ENCODE data around the gene KRT80. TPM values are rescaled to one million over a fixed set of nuclear protein-coding genes. Genes with fewer than 3 reads are reported as not detected.

The KRT80 gene
- total and polyA plus RNA-seq, 8 donors: 4.8 to 18.3 (median 8.6) TPM

DNA sequence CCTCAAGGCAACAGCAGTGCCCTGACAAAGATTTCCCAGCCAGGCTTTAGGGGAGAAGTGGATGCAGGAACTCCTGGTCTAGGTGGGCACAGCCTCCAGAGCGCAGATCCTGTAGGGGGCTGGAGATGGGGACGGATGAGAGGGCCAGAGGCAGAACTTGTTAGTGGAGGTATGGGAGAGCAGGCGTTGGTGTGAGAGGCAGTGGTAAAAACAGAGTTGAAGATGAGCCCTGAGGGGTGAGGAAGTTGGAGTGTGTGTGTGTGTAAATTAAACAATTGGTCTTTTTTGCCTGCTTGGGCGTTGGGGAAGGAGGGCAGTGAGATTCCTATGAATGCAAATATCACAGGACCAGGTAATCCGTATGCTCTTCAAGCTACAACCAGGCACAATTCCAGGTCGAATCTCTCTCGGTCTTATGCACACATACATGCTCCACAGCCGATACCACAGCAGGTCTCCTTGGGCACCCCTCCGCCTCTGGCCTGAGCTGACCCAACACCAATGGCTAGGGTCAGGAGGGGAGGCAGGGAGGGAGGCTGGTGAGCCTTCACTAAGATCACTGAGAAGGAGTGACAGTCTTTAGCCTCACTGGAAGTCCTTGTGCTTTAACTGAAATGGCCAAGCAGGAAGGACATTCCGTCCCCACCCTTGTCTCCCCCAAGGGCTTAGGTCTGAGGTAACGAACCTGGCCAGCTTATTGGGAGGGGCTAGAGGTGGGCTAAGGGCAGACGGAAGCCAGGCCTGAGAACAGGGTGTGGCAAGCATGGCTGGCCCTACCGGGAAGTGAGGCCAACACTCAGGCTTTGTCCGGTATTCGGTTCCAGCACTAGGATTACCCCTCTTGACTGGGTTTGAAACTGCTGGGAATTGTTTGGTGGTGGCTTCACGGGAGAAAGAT, 39.7 kb upstream of the KRT80 start:
- peak overlapping the region in 3 of 4 donors; percentile 30 to 78 (median 44) for H3K27ac ChIP-seq
- peak in 2 of 6 donors; percentile 44 for DNase-seq
- no peak overlapping the region for H3K4me3 ChIP-seq
- no peak for FAIRE-seq
- WGBS, 2 donors: 54 to 64% methylated on average over 16 of the region's 16 CpGs
- no peaks in the 10 kb centered on the region for H3K9me3 ChIP-seq
- peaks cover 12 to 38% (median 33%) of the 10 kb centered on the region in 3 donors for H3K4me1 ChIP-seq
- intact Hi-C loops (cut with DNase I): no loop called here
- ATAC-seq: peak in 1 of 4 donors; percentile 4
- H3K27me3 ChIP-seq: no peaks in the 10 kb centered on the region
- TF ChIP-seq, protein P1, sequence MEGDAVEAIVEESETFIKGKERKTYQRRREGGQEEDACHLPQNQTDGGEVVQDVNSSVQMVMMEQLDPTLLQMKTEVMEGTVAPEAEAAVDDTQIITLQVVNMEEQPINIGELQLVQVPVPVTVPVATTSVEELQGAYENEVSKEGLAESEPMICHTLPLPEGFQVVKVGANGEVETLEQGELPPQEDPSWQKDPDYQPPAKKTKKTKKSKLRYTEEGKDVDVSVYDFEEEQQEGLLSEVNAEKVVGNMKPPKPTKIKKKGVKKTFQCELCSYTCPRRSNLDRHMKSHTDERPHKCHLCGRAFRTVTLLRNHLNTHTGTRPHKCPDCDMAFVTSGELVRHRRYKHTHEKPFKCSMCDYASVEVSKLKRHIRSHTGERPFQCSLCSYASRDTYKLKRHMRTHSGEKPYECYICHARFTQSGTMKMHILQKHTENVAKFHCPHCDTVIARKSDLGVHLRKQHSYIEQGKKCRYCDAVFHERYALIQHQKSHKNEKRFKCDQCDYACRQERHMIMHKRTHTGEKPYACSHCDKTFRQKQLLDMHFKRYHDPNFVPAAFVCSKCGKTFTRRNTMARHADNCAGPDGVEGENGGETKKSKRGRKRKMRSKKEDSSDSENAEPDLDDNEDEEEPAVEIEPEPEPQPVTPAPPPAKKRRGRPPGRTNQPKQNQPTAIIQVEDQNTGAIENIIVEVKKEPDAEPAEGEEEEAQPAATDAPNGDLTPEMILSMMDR (IDR thresholded peaks at IDR 0.05): no peak
- H3K36me3 ChIP-seq: no peaks in the 10 kb centered on the region

DNA sequence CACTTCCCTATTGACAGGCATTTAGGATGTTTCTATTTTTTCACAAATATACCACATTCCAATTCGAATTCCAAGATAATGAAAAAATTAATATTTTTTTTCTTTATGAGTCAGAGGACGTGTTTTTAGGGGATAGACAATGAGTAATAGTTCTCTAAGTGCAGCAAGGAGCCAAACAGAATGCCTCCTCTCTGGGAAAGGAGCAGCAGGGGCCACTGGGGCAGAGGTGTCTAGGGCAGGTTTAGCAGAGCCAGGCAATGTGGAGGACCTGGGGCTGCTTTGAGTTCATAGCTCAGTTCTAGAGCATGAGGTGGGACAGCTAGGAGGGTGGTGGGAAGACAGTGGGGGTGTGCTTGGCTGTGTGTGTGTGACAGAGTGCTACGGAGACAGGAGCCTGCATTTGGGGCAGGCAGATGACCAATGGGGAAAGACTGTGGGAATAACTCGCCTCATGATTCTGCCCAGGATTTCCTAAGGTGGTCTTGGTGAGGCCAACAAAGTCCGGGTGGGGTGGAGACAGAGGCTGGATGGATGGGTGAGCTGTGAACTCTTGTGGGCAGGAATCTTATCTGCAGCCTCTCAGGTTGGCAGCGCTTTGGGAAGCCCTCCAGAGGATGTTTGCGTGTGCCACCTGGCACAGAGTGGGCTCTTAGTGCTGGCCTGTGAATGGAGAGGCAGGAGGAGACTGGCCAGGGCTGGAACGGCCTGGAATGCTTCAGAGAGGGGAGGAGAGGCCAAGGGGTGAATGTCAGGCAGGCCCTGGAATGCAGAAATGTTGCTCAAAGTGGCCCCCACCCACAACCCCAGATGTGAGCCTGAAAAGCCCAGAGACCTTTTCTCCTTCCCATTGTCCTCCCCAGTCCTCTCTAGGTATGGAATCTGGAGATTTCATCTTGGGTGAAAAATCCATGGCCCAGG, 38.8 kb upstream of the KRT80 start:
- H3K27me3 ChIP-seq: no peaks in the 10 kb centered on the region
- no peak for FAIRE-seq
- H3K36me3 ChIP-seq: no peaks in the 10 kb centered on the region
- no peak overlapping the region for H3K4me3 ChIP-seq
- TF ChIP-seq, protein P1 (IDR thresholded peaks at IDR 0.05): no peak
- H3K27ac ChIP-seq: peak overlapping the region in 3 of 4 donors; percentile 30 to 78 (median 44)
- peak in 5 of 6 donors; percentile 39 to 75 (median 62) for DNase-seq
- H3K9me3 ChIP-seq: no peaks in the 10 kb centered on the region
- peaks cover 8 to 29% (median 24%) of the 10 kb centered on the region in 3 donors for H3K4me1 ChIP-seq
- 26 to 29% methylated on average over 8 of the region's 8 CpGs for WGBS, 2 donors
- intact Hi-C loops (cut with DNase I): no loop called here
- ATAC-seq: peak; percentile 38 to 75 (median 66)

DNA sequence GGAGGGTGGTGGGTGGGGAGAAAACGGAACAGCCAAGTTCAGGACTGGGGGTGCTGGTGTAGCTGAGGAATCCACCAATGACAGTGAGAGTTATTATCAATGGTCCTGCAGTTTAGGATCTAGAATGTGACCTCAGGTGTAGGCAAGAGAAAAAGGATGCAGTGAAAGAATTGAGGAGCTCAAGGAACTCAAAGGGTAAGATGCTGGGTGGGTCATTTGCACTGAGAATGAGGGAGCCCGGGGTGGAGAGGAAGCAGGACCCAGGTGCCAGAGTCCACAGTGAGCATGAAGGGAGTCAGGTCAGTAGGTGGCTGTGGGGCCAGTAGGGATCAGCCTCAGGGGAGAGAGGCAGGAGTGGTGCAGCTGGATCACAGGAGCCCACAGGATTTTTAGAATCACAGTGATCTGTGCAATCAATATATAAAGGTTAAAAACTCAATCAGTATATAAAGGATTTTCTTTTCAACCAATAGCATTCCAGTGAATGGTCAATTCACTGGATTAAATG, 38.1 kb upstream of the KRT80 start:
- WGBS, 2 donors: 86 to 95% methylated on average over 2 of the region's 2 CpGs
- intact Hi-C loops (cut with DNase I): no loop called here
- TF ChIP-seq, protein P1 (IDR thresholded peaks at IDR 0.05): no peak
- H3K36me3 ChIP-seq: no peaks in the 10 kb centered on the region
- peaks cover 8 to 22% (median 20%) of the 10 kb centered on the region in 3 donors for H3K4me1 ChIP-seq
- H3K4me3 ChIP-seq: no peak overlapping the region
- H3K27ac ChIP-seq: peak overlapping the region in 1 of 4 donors; percentile 30
- DNase-seq: no peak
- no peak for ATAC-seq
- FAIRE-seq: no peak
- H3K9me3 ChIP-seq: no peaks in the 10 kb centered on the region
- no peaks in the 10 kb centered on the region for H3K27me3 ChIP-seq

DNA sequence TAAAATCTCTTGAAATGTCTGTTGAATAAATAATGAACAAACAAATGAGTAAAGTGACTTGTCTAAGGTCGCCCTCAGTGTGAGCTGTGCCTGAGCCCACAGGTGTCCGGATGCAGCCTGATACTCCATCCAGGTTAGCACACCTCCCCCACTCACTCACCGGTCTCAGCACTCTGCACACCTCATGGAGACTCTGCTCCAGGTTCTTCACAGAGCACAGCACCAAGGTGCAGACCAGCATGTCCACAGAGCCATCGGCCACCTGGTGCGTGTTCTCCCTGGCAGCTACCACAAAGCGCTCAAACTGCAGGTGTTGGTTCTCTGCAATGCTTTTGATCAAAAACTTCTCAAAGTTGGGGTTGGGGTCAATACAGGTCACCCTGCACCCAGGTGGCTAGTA, 37.1 kb upstream of the KRT80 start:
- no peaks in the 10 kb centered on the region for H3K9me3 ChIP-seq

More for the DNA sequence above, 37.1 kb upstream of the KRT80 start:
- WGBS, 2 donors: 91 to 92% methylated on average over 6 of the region's 6 CpGs
- FAIRE-seq (no peak), ATAC-seq (no peak), DNase-seq (peak in 2 of 6 donors; percentile 3 to 42)
- Histone ChIP-seq H3K27me3 (no peaks in the 10 kb centered on the region), H3K4me1 (peaks cover 8 to 21% (median 20%) of the 10 kb centered on the region in 3 donors), H3K27ac (no peak overlapping the region), H3K36me3 (no peaks in the 10 kb centered on the region), H3K4me3 (no peak overlapping the region)
- TF ChIP-seq, protein P1 (IDR thresholded peaks at IDR 0.05): no peak
- intact Hi-C loops (cut with DNase I): no loop called here

All from pancreas (tissue), 10 donors.